ENCODE results near the gene KCNMA1.
"Not testable (repeated sequence)": the region's sequence is repeated elsewhere in the genome, so short reads cannot be mapped to it uniquely, and the experiment has no call there.

Gene KCNMA1

DNA sequence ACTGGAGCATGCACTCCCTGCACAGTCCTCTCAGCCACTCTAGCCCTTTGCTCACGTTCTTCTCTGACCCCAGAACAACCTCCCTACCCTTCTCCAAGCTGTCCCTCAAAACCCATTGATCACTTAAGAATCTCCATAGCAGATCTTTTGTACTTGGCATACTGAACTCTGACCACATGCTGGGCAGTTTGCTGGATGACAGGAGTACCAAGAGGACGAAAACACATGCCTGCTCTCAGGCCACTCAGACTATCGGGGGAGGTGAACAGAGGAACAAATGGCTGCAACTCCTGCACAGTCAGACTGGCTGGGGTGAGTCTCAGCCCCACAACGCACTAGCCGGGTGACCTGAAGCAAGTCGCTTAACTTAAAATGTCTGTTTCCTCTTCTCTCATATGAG, 52.7 kb downstream of the KCNMA1 start:
- DNase-seq (ENCODE audit: low read depth in 2 of 2) = no peak

- DNase-seq (ENCODE audit: low read depth in 2 of 2) = no peak
Measured at GRCh38 chr10:77583527-77583926, 54.1 kb downstream of the KCNMA1 start.

- DNase-seq (ENCODE audit: low read depth in 2 of 2) = peak; percentile 5 to 7
Measured at GRCh38 chr10:77582710-77583115, 54.9 kb downstream of the KCNMA1 start.

DNA sequence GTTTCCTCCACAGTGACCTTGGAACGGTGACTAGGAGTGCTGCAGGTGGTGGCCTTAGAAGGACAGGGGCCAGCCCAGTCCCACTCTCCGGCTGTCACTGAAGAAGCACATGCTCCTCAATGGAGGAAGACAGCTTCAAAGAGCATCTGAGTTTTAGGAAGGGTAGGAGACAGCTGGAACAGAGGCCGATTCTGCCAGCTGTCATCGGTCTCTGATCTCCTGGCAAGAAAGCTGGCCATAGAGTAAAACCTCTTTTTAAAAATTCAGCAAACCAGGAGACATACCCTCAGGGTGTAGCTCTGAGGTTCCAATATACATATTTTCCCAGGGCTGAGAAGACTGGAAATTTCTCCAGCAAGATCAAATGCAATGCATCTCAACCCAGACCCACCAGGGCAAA, 55.9 kb downstream of the KCNMA1 start:
- no peak for DNase-seq (ENCODE audit: low read depth in 2 of 2)

DNA sequence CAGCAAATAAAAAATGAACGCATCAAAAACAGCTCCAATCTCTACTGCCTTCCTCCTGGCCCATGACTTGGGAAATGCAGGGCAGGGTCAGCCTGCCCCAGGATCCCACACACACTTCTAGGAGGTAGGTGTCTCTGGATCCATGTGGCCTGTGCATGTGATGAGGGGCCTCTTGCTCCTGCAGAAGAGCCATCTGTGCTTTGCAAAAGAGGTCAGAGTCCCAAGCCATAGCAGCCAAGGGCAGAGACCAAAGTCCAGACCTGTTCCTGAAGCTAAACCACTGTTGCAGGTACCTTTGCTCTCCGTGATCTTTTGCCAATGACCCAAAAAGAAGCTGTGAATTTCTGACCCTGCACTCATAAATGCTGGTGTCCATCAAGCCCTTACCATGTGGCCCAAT, 57.1 kb downstream of the KCNMA1 start:
- DNase-seq (ENCODE audit: low read depth in 2 of 2) = no peak

- DNase-seq (ENCODE audit: low read depth in 2 of 2) = no peak
Measured at GRCh38 chr10:77578583-77579227, 58.9 kb downstream of the KCNMA1 start.

DNA sequence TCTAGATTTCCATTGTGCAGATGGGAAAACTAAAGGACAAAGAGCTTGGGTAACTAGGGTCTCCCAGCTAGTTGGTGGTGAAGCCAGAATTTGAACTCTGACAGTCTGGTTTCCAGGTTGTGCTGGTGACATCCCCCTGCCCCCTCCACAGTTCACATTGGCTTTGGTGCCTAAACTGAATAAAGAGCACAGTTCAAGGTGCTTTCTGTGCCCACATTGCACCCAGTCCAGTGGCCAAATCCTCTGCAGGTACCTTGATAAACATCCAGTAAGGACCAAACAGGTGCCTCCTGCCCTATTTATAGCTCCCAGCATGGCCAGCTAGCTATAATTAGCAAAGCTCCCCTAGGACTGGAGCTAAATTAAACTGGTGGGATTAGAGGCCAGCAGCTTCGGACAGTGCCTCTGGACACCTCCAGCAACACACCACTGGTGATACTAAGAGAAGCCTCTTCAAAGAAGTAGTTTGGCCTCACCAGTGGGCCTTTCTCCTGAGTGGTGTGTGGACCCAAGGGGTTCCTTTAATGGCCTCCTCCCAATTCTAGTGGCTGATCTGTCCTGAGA, 59.9 kb downstream of the KCNMA1 start:
- DNase-seq (ENCODE audit: low read depth in 2 of 2) = no peak

- DNase-seq (ENCODE audit: low read depth in 2 of 2) = no peak
Measured at GRCh38 chr10:77576444-77577032, 61.1 kb downstream of the KCNMA1 start.

GRCh38 chr10:77576007-77576367, 61.6 kb downstream of the KCNMA1 start:
- DNase-seq (ENCODE audit: low read depth in 2 of 2) = no peak

DNA sequence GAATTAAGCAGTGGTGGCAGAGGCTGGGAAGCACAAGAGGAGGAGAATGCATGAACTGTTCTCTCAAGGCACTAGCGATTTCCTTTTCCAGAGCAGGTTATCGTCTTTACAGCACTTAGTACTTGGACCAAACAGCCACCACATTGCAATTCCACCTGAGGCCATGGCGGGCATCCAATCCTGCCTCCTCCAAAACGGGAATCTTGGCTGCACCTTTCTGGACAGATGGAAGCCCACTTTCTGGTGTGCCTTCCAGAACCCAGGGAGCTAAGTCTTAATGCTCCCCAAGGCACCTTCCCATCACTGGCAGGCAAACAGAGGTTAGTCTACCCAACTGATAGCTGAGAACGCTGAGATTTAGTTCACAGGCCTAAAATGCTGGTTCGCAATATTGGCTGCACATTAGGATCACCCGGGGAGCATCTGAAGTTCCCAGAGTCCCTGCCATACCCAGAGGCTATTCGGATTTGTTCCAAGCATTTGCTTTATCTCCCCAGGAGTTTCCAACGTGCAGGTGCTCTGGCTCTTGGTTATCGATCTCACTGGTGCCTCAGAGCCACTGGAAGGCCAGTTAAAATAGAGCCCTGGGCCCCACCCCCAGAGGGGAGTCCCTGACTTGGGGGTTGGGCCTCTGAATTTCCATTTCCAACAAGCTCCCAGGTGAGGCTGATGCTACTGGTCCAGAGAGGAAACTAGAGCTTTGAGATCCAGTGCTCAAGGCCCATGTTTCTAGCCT, 62.2 kb downstream of the KCNMA1 start:
- no peak for DNase-seq (ENCODE audit: low read depth in 2 of 2)

DNA sequence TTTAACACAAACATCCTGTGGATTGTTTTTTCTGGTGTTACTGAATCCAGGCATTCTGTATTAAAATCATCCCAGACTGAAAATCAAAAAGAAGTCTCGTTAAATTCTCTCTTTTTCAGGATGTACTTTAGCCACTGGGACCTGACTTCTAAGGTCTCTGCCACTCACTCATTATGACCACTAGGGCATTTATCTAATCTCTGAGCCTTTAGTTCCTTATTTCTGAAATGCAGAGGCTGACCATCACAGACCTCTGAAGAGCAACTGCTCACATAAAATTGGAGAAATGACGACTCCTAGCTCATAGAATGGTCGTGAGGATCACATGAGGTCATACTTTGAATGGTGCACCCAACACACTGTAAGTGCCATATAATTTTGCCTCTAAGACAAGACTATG, 63.2 kb downstream of the KCNMA1 start:
- no peak for DNase-seq (ENCODE audit: low read depth in 2 of 2)

- DNase-seq (ENCODE audit: low read depth in 2 of 2) = not testable (repeated sequence)
Measured at GRCh38 chr10:77572520-77572919, 65.1 kb downstream of the KCNMA1 start.

GRCh38 chr10:77571490-77571889, 66.1 kb downstream of the KCNMA1 start:
- no peak for DNase-seq (ENCODE audit: low read depth in 2 of 2)

DNA sequence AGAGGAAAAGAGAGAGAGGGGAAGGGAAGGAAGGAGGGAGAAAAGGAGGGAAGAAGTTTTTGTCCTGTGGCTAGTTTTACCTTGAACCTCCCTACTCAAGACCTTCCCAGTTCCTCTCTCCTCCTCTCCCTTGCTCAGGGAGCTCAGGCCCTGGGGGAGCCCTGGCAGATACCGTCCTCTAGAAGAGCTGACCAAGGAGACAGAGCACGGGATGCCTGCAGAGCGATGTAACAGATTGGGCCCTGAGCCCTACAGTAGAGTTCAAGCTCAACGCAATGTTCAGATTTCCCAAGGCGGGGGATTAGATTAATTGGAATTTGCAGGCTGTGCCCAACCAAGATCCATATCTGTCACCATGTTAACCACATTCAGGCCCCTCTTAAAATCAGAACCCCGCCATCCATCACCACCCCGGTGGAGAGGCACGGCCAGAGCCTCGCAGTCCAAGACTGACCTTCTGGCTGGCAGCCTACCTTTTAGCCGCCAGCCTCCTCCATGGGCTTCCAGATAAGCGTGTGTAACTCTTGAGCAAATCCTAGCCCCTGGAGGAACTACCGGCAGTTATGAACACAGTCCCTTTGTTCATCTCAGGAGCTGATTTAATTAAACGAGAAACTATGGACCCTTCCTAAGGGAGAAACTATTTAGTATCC, 70.6 kb downstream of the KCNMA1 start:
- DNase-seq (ENCODE audit: low read depth in 2 of 2) = no peak

GRCh38 chr10:77566236-77566635, 71.4 kb downstream of the KCNMA1 start:
- no peak for DNase-seq (ENCODE audit: low read depth in 2 of 2)

DNA sequence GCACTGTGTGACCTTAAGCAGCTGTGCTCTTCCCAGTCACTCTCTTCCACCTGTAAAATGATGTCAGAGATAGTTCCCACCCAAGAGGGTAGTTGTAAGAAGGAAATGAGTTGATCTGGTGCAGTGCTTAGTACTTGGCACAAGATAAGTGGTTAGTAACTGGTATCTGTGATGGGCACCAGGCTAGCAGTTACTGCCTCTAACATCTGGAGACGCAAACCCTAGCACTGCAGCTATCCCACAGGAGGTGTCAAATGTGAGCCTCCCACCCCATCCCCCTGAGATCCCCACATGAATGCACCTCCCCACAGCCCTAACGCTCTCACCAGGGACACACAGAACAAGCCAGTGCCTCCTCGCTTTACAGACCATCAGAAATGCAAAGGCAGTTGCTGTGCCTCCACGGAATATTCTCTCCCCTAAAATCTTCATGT, 72.0 kb downstream of the KCNMA1 start:
- no peak for DNase-seq (ENCODE audit: low read depth in 2 of 2)

DNA sequence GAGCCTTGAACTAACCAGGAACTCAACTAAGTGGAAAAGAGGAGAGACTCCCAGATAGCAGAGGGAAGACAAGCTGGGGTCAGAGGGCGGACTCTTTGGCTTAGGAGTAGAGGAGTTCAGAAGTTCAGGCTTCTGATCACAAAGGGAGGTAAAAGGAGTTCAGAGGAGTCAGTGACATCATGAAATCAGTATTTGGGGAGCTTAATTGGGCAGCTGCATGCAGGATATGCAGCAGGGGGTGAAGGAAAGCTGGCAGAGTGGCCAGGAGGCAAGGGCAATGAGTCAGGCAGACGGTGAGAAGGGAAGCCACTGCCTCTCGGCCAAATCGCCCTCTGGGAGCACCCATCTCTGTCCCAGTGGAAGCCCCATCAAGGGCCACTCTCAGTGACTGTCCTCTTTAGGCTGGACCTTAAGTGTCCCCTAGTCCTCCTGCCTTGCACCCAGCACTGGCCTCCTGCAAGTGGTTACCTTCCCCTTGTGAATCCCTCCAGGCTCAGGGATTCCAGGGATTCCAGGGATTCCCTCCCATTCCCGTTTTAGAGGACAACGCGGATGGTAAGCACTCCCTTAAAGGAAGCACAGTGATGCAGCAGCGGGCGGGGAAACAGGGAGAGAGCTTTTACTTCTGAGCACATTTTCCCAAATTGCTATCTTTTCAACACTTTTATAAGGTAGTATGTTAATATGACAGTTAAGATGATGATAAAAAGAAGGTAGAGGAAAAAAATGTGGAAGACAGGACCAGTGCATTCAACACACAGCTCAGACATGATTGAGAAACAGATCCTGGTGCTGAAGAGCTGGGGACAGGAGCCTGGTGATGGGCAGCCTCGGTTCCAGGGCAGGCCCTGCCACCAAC, 72.6 kb downstream of the KCNMA1 start:
- DNase-seq (ENCODE audit: low read depth in 2 of 2) = no peak

GRCh38 chr10:77563638-77564270, 73.9 kb downstream of the KCNMA1 start:
- no peak for DNase-seq (ENCODE audit: low read depth in 2 of 2)

- no peak for DNase-seq (ENCODE audit: low read depth in 2 of 2)
Measured at GRCh38 chr10:77562742-77563141, 74.9 kb downstream of the KCNMA1 start.

DNA sequence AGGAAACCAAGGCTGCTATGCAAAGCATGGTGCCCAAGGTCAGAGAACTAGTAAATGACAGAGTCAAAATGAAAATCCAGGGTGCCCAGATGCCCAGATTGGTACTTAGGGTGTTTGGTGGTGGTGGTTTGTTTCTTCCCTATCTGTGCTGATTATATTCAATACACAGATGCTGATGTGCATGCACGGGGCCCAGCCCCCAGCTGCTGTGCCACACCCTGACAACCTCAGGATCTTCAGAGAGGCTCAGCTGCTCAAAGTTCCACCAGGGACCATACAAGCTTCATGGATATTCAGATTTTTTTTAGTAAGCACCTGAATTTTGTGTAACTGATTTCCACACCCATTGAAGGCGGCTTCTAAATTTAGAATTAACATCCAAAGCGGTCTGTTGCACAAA, 75.6 kb downstream of the KCNMA1 start:
- no peak for DNase-seq (ENCODE audit: low read depth in 2 of 2)

DNA sequence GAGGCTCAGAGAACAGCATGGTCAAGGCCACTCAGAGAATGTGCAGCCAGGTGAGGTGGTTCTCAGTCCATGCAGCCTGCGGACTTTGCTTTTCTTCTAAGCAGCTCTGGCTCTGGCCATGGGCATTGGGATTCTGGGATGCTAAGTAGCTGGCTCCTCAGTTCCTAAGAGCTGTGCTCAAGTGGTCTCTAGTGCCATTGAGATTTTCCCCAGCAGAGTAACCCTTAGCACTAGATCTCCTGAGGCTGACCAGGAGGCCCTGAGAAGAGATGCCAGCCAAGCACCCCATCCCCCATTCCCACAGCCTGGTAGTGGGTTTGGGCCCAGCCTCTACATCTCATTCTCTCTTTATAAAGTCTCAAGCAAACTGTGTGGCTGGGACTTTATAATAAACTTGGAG, 77.1 kb downstream of the KCNMA1 start:
- DNase-seq (ENCODE audit: low read depth in 2 of 2) = no peak

Measured in stimulated activated CD8-positive, alpha-beta memory T cell treated with anti-CD3 and anti-CD28 coated beads, Interleukin-2, amount 100 ng/mL, for 48 hours (primary cell).